Kidney glomerular epithelial cell (primary cell): ENCODE results near the gene PPP1R3F.

Source experiments
- DNase-seq: peaks from one replicate; lab custom pipeline; 2025; lab: John Stamatoyannopoulos, UW

The PPP1R3F gene

GRCh38 chrX:49249616-49250015, 20.0 kb upstream of the PPP1R3F start:
- DNase-seq: no peak

GRCh38 chrX:49250066-49250465, 19.5 kb upstream of the PPP1R3F start:
- no peak for DNase-seq

- DNase-seq: no peak
These were observed 19.0 kb upstream of the PPP1R3F start for GRCh38 chrX:49250578-49250977.

- no peak for DNase-seq
These were observed 18.3 kb upstream of the PPP1R3F start for GRCh38 chrX:49251325-49251724.

DNA sequence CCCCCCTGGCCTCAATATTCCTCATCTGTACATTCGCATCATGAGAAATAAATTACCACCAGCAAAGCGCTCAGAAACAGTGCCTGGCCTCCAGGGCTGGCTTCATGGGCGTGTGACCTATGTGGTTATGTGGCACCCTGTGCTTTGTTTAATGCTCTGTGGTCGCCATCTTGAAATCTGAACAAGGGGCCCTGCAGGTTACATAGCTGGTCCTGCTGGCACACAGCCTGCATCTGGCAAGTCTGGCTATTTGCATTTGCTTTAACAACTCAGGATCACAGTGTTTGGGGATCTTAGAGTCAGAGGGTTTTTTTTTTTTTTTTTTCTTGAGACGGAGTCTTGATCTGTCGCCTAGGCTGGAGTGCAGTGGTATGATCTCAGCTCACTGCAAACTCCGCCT, 15.0 kb upstream of the PPP1R3F start:
- DNase-seq: no peak

- no peak for DNase-seq
These were observed 13.2 kb upstream of the PPP1R3F start for GRCh38 chrX:49256268-49256995.

GRCh38 chrX:49257074-49257790, 12.4 kb upstream of the PPP1R3F start:
- no peak for DNase-seq

- DNase-seq: no peak
These were observed 11.5 kb upstream of the PPP1R3F start for GRCh38 chrX:49257846-49258748.

DNA sequence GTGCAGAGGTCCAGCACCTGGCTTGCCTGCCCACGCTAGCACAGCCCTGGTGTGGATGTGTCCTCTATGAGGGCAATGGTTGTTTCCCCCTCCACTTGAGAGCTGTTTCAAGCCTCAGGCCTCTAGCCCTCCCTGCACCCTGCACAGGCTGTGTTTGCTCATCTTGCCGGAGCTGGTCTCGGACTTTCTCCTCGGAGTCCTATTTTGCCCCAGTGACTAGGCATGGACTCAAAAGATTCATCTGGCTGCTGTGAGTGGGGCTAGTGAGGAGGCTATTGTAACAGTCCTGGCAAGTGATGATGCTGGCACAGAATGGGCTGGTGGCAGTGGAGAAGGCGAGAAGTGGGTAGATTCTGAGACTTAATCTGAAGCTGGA, 10.9 kb upstream of the PPP1R3F start:
- DNase-seq: no peak

DNA sequence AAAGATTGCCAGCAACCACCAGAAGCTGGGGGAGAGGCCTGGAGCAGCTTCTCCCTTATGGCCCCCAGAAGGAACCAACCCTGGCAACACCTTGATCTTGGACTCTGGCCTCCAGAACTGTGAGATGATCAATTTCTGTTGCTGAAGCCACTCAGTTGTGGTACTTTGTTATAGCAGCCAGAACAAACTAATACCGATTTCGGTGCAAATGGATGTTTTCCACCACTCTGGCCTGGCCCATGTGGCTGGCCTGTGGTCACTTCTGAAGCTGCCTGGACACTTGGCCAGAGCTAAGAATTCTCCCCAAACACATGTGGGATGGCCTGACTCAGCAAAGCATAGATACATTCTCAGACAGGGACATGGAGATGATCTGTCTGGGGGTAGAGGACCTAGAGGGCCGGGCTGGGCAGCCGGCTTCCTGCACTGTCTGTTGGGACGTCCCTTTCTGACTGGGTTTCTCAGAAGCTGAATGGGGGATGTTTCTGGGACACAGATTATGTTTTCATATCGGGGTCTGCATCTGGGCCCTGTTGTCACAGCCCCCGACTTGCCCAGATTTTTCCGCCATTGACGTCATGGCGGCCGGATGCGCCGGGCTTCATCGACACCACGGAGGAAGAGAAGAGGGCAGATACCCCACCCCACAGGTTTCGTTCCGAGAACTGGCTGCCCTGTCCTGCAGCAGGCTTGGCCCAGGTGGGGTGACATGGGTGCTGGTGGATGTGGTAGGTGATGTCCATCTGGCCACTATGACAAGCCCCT, 9.2 kb upstream of the PPP1R3F start:
- DNase-seq: no peak

GRCh38 chrX:49262603-49263002, 7.0 kb upstream of the PPP1R3F start:
- no peak for DNase-seq

- DNase-seq: no peak
These were observed 6.0 kb upstream of the PPP1R3F start for GRCh38 chrX:49263631-49264030.

DNA sequence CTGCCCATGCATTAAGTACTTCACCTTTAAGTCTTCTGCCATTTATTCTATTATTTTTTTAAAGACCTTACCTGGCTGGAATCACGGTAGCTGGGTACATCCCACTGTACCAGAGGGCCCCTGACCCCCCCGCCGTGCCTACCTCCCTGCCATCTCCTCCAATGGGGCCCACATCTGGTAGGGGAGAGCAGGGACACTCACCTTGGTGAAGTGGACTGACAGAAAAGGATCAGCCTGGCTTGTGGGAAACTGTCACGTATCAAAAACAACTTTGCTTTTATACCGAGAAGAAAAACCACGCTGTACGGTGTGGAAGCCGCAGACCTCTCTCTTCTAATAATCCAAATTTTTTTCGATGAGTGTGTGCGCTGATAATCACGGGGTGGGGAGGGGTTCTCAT, 5.1 kb upstream of the PPP1R3F start, which contains the start of gene FOXP3:
Gene FOXP3 (minus strand): TSS at position 251 of the 400 bp plus-strand sequence. CDS start 6,205 bp downstream, outside the sequence.
- DNase-seq: no peak

DNA sequence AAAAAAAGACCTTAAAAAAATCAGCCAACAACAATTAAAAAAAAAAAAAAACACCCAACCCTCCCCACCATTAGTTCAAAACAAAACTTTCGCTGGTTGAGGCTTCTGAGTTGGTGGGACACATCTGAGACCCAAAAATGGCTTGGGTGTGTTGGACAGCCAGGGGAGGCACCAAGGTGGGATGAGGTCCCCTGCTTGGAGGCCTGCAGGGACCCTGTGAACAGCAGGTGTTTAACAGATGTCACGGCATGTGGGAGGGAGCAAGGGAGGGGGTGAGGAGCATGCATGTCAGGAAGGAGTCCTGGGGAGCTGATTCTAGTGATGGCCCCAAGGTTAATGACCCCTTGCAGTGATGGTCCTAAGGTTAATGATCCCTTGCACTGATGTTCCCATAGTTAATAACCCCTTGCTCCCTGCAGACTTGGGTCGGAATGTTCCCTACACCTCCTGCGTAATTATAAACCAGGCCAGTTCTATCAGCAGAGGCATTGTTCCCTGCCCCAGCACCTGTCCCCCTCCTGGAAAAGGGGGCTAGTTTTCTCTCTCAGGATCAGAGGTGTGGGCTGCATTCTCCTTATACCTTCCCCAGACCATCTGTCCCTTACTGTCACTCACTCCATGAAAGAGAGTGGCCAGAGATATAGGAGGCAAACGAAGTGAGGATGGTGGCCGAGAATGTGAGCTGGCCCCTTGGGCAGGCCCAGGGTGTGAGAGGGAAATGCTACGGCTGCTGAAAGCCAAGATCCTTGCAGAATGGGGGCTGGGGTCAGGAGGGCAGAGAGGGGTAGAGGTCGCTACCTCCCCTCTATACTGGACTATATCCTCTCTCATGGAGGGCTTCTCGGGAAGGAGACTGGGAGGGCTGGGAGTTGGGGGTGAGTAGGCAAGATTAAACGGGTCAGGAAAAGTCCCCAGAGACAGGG, 2.8 kb upstream of the PPP1R3F start:
- no peak for DNase-seq

- DNase-seq: no peak
These were observed 937 bp upstream of the PPP1R3F start for GRCh38 chrX:49268702-49269009.

GRCh38 chrX:49269010-49269766, 405 bp upstream of the PPP1R3F start:
- DNase-seq: peak; percentile 90

DNA sequence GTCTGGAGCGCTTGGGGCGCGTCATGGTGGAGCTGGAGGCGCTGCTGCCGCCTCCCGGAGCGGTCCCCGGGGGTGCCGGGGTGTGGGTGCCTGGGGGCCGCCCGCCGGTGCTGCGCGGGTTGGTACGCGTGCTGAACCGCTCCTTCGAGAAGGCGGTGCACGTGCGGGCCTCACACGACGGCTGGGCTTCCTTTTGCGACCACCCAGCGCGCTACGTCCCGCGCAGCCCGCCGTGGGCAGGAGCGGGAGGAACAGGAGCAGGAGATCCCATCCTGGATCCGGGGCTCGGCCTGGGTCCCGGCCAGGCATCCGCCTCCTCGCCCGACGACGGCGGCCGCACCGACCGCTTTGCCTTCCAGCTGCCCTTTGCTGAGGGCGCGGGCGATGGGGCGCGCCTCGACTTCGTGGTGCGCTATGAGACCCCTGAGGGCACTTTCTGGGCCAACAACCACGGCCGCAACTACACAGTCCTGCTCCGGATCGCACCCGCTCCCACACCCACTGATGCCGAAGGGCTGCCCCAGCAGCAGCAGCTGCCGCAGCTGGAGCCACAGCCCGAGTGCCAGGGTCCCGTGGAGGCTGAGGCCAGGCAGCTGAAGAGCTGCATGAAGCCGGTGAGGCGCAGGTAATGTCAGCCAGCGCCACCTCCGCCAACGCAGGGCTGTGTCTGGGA, 792 bp downstream of the PPP1R3F start:
- DNase-seq: no peak

- no peak for DNase-seq
These were observed 1.7 kb downstream of the PPP1R3F start for GRCh38 chrX:49271341-49271740.

DNA sequence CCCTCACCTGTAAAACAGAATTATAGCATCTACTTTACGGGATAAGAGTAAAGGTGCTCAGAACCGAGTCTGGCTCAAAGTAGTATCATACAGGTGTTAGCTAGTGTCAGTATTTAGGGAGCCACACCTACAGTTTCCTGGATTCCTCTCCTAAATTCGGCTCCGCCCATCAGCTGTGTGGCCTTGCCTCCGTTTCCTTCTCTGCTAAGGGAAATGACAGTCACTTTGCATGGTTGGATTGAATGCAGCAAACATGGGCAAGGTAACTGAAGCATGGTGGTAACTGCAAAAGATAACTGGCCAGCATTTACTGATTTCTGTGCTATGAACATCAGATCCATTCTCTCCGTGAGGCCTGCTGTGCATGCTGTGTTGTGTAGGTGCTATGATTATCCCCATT, 2.8 kb downstream of the PPP1R3F start:
- no peak for DNase-seq
